Stimulated activated naive CD8-positive, alpha-beta T cell treated with anti-CD3 and anti-CD28 coated beads, Interleukin-15, Interleukin-2, amounts not matched to agents 100 ng/mL and 50 ng/mL, for 24 hours (primary cell): ENCODE measurements around the gene PRDX5.
A peak's percentile ranks its signal among the peaks of the same experiment; 100 is the strongest.

Experiments used
- H3K27ac Mint-ChIP-seq: one replicate; pipeline ENCODE4 v1.8.0; 2021; ENCODE audit warnings: mild to moderate bottlenecking, mixed read lengths
- H3K27me3 Mint-ChIP-seq: one replicate; pipeline ENCODE4 v1.8.0; 2021; ENCODE audit warnings: mixed read lengths
- H3K36me3 Mint-ChIP-seq: one replicate; pipeline ENCODE4 v1.8.0; 2021; ENCODE audit warnings: low read depth, mixed read lengths
- H3K4me1 Mint-ChIP-seq: one replicate; pipeline ENCODE4 v1.8.0; 2021; ENCODE audit warnings: low read depth, mixed read lengths
- H3K4me3 Mint-ChIP-seq: one replicate; pipeline ENCODE4 v1.8.0; 2021; ENCODE audit warnings: mild to moderate bottlenecking, mixed read lengths
- H3K9me3 Mint-ChIP-seq: one replicate; pipeline ENCODE4 v1.8.0; 2021; ENCODE audit warnings: mixed read lengths

The PRDX5 gene

DNA sequence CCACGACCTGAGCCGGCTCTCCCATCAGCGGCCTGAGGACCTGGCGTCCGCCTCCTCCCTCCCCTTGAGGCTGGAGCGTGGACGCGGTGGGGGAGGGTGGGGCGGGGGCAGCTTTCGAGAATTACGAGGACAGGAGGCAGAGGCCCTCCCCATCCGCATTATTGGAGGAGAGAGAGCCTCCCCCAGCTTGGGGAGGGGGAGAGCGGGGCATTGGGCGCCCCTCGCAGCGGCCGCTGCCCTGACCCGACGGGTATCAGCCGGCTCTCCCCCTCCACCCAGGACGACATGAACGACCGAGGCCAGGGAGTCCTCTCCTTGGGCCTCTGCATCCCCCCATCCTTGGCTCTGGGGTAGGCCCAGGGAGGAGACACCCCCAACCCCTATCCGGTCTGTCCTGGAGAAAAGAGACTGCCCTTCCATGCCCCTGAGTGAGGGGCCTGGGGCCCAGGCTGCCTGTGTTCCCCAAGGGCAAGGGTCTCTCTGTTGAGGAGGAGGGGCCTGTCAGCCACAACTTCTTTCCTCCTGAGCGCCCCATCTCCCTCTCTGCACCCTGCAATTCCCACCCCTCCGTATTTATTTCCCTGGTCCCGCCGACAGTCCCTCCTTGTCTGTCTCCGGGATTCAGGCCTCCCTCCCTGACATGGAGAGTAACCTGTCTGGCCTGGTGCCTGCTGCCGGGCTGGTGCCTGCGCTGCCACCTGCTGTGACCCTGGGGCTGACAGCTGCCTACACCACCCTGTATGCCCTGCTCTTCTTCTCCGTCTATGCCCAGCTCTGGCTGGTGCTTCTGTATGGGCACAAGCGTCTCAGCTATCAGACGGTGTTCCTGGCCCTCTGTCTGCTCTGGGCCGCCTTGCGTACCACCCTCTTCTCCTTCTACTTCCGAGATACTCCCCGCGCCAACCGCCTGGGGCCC lies 31.8 kb upstream of the PRDX5 start:
- no peaks in the 10 kb centered on the region for H3K9me3 Mint-ChIP-seq
- H3K4me3 Mint-ChIP-seq = peak overlapping the region; percentile 77
- peak overlapping the region; percentile 34 for H3K27ac Mint-ChIP-seq
- H3K4me1 Mint-ChIP-seq = peaks cover 25% of the 10 kb centered on the region
- peaks cover 8% of the 10 kb centered on the region for H3K27me3 Mint-ChIP-seq
- H3K36me3 Mint-ChIP-seq = no peaks in the 10 kb centered on the region

DNA sequence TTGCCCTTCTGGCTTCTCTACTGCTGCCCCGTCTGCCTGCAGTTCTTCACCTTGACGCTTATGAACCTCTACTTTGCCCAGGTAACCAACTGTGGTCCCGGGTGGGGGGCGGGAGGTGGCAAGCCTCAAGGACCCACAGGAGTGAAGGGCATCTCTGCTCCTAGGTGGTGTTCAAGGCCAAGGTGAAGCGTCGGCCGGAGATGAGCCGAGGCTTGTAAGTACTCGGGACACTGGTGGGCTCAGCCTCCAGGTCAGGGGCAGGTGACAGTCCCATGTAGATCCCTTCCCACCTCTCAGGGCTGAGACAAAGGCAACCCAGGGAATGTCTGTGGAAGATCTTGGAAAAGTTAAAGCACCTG lies 31.1 kb upstream of the PRDX5 start:
- H3K36me3 Mint-ChIP-seq = no peaks in the 10 kb centered on the region
- peak overlapping the region; percentile 77 for H3K4me3 Mint-ChIP-seq
- H3K9me3 Mint-ChIP-seq = no peaks in the 10 kb centered on the region
- peak overlapping the region; percentile 34 for H3K27ac Mint-ChIP-seq
- peaks cover 25% of the 10 kb centered on the region for H3K4me1 Mint-ChIP-seq
- peaks cover 8% of the 10 kb centered on the region for H3K27me3 Mint-ChIP-seq

DNA sequence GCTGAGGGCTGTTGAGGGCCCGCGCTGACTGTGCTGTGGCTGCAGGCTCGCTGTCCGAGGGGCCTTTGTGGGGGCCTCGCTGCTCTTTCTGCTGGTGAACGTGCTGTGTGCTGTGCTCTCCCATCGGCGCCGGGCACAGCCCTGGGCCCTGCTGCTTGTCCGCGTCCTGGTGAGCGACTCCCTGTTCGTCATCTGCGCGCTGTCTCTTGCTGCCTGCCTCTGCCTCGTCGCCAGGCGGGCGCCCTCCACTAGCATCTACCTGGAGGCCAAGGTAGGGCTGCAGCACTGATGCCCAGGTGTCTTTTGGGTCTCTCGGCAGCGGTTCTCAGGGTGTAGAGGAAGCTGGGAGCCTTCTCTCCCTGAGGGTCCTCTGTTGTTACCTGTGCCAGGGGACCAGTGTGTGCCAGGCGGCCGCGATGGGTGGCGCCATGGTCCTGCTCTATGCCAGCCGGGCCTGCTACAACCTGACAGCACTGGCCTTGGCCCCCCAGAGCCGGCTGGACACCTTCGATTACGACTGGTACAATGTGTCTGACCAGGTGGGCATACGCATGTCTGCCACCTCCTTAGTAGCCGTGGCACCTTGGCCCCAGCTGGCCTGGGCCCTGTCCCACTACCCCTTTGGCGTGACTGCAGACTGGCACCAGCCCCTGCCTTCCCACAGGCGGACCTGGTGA lies 30.1 kb upstream of the PRDX5 start:
- Mint-ChIP-seq H3K27me3 (peaks cover 11% of the 10 kb centered on the region), H3K4me3 (no peak overlapping the region), H3K36me3 (no peaks in the 10 kb centered on the region), H3K27ac (no peak overlapping the region), H3K9me3 (no peaks in the 10 kb centered on the region), H3K4me1 (peaks cover 25% of the 10 kb centered on the region)

DNA sequence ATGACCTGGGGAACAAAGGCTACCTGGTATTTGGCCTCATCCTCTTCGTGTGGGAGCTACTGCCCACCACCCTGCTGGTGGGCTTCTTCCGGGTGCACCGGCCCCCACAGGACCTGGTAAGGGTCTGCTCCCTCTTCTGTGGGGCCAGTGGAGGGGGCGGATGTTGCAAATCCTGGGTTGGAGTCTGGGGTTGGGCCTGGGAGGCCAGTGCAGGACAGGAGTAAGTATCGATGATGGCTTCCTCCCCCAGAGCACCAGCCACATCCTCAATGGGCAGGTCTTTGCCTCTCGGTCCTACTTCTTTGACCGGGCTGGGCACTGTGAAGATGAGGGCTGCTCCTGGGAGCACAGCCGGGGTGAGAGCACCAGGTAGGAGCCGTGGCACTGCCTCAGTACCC lies 29.6 kb upstream of the PRDX5 start:
- peaks cover 20% of the 10 kb centered on the region for H3K4me1 Mint-ChIP-seq
- H3K27ac Mint-ChIP-seq = no peak overlapping the region
- no peak overlapping the region for H3K4me3 Mint-ChIP-seq
- no peaks in the 10 kb centered on the region for H3K9me3 Mint-ChIP-seq
- H3K36me3 Mint-ChIP-seq = no peaks in the 10 kb centered on the region
- H3K27me3 Mint-ChIP-seq = peaks cover 15% of the 10 kb centered on the region

DNA sequence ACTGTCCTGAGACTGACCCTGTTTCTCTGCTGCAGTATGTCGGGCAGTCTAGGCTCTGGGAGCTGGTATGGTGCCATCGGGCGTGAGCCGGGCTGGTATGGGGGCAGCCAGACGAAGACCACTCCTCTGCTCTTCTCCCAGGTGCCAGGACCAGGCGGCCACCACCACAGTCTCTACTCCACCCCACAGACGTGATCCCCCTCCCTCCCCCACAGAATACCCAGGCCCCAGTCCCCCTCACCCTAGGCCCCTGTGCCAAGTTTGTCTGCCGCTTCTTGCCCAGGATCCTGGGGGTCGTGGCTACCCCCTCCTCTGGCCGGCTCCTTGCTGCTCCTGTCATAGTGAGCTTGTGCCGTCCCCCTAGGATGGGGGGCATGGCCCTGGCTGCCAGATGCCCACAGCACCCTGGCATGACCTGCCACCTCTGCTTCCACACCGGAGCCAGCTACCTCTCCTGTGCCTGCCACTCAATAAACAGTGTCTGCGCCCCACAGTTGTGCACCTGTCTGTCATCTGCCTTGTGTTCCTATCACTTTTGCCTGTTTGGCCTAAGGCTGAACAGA lies 28.8 kb upstream of the PRDX5 start:
- Mint-ChIP-seq H3K4me3 (no peak overlapping the region), H3K27ac (no peak overlapping the region), H3K9me3 (no peaks in the 10 kb centered on the region), H3K4me1 (peaks cover 14% of the 10 kb centered on the region), H3K27me3 (peaks cover 21% of the 10 kb centered on the region), H3K36me3 (no peaks in the 10 kb centered on the region)

DNA sequence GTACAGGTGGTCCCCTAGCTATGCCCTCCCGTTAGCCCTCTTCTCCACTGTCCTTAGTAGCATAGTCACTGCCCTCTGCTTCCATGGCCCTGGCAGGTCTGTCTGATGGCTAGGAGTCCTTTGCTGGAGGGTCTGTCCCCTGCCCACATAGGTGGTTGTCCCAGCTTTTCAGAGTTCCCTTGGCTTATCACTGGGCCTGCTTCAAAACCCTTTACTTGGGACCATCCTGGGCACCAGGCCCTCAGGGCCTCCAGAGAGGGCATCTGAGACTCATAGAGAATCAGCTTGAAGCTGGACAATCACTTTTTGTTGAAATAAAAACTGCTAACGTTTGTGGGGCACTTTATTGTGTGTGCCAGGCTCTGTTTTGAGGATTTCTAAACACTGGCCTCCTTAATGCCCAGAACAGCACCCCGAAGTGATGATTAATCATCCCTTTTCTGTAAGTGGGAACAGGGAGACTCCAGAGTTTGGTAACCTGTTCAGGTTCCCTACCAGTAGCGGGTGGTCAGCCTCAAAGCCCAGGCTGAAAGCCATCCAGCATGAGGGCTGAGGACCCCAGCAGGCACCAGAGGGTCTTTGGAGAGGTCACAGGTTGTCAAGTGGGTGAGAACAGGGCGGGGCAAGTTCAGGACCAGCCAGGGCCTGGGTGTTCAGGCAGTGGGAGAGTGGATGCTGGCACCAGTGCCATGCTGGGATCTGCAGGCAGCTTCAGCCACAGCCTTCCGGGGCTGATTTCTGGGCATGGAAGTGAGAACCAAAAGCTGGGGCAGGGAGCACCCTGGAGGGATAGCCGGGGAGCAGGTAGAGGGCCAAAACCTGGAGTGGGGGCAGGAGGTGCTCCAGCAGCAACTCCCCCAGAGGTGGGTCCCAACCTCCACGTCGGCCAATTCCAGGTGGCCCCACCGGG lies 27.3 kb upstream of the PRDX5 start:
- peak overlapping the region; percentile 63 for H3K4me3 Mint-ChIP-seq
- peaks cover 33% of the 10 kb centered on the region for H3K27me3 Mint-ChIP-seq
- no peak overlapping the region for H3K27ac Mint-ChIP-seq

DNA sequence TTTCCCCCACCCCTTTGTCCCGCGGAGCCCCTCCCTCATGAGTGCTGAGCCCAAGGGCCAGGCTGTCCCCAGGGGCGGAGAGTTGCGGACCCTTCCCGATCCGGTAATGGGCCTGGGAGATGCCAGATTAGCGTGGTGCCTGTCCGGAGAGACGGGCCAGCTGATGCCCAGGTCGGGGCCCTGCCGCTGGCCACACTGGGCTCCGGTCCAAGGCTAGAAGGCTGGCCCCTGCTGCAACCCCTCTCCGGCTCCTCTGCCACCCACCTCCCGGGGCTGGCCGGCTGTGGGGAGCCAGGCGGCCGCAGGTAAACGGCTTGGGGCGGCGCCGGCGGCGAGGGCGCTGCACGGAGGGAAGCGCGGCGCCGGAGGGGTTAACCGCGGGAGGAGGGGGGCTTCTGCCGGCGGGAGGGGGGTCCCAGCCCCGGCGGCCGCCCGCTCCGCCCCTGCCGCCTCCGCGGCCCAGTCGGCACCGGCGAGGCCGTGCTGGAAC lies 26.6 kb upstream of the PRDX5 start, which contains the start of gene KCNK4:
TSS of gene KCNK4 (plus strand) at position 41 of the 490 bp plus-strand sequence. CDS start 1,717 bp downstream, outside the sequence.
- Mint-ChIP-seq H3K9me3 (no peaks in the 10 kb centered on the region), H3K27me3 (peaks cover 40% of the 10 kb centered on the region)

More for the DNA sequence above, 27.3 kb upstream of the PRDX5 start:
- H3K4me1 Mint-ChIP-seq = peaks cover 12% of the 10 kb centered on the region
- no peaks in the 10 kb centered on the region for H3K36me3 Mint-ChIP-seq
- no peaks in the 10 kb centered on the region for H3K9me3 Mint-ChIP-seq

DNA sequence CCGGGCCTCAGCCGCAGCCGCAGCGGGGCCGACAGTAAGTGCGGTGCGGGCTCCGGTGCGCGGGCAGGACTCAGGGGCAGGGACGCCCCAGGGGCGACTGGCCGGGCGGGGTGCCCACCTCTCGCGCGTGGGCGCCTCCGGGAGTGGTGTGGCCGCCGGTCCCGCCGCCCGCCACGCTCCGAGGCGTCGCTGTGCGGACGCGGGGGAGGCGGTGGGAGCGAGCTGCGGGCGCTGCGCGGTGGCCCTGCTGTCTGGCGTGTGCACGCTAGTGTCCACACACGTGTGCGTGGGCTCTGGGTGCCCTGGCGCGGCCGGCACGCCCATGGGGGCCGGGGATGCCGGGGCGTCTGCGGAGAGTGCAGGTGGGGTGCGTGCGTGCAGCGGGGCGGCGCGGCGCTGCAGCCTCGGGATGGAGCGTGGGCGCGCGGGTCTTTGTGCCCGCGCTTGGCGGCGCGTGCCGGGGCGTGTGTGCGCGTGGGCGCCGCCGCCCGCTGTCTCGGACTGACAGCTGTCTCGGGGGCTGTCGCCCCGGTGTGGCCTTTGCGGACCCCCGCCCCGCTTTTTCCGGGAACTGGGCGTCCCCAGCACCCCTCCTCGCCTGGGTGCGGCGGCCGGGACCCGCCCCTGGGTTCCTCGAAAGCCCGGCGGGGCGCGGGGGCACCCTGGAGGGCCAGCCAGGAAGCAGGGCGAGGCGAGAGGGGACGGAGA lies 26.0 kb upstream of the PRDX5 start:
- Mint-ChIP-seq H3K27ac (no peak overlapping the region), H3K36me3 (no peaks in the 10 kb centered on the region), H3K27me3 (peaks cover 45% of the 10 kb centered on the region), H3K4me3 (no peak overlapping the region), H3K9me3 (no peaks in the 10 kb centered on the region), H3K4me1 (peaks cover 5% of the 10 kb centered on the region)

More for the DNA sequence above, 26.6 kb upstream of the PRDX5 start, which contains the start of gene KCNK4:
- Mint-ChIP-seq H3K4me1 (peaks cover 10% of the 10 kb centered on the region), H3K27ac (no peak within 1 kb of the TSS), H3K36me3 (no peaks in the 10 kb centered on the region), H3K4me3 (peak within 1 kb of the TSS; percentile 63)

DNA sequence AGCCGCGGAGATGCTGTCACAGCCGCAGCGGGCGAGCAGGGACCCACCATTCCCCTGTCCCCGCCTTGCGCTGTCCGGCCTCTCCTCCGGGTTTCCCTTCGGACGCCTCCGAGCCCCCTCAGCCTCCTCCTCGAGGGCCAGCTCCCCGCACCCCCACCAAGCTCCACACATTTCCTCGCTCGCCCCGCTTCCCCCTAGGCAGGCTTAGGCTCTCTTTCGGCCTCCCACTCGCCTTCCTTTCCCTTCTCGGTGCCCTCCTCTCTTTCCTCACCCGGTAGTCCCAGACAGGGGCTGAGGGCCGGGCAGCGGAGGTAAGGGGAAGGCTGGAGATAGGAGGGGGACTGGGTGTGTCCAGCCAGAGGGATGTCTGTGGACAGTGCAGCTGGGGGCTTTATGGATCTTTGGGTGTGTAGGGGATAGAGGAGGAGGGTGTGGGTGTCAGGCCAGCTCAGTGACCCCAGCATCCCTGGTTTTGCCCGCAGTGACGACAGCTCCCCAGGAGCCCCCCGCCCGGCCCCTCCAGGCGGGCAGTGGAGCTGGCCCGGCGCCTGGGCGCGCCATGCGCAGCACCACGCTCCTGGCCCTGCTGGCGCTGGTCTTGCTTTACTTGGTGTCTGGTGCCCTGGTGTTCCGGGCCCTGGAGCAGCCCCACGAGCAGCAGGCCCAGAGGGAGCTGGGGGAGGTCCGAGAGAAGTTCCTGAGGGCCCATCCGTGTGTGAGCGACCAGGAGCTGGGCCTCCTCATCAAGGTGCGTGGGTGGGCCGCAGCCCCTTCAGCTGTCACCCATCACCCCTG lies 25.3 kb upstream of the PRDX5 start:
- Mint-ChIP-seq H3K9me3 (no peaks in the 10 kb centered on the region), H3K4me1 (peaks cover 8% of the 10 kb centered on the region), H3K27me3 (peaks cover 53% of the 10 kb centered on the region), H3K27ac (no peak overlapping the region), H3K36me3 (no peaks in the 10 kb centered on the region), H3K4me3 (no peak overlapping the region)

DNA sequence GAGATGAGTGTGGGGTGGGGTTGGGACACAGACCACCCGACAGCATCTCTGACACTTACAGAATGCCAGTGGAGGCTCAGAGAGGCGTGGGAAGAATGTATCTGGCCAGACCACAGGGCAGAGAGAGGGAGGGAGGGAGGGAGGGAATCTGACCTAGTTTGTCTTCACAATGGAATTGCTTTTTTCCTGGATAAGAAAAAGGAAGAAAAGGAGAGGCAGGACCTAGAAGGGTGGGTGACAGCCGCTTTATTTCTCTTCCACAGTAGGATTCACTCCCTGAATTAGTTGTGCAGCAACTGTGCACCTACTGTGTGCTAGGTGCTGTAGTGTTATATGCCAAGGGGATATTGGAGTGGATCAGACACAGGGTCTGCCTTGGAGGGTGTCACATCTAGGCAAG lies 23.1 kb upstream of the PRDX5 start:
- peaks cover 71% of the 10 kb centered on the region for H3K27me3 Mint-ChIP-seq
- no peaks in the 10 kb centered on the region for H3K36me3 Mint-ChIP-seq
- no peak overlapping the region for H3K27ac Mint-ChIP-seq
- peaks cover 11% of the 10 kb centered on the region for H3K4me1 Mint-ChIP-seq
- no peaks in the 10 kb centered on the region for H3K9me3 Mint-ChIP-seq
- no peak overlapping the region for H3K4me3 Mint-ChIP-seq

DNA sequence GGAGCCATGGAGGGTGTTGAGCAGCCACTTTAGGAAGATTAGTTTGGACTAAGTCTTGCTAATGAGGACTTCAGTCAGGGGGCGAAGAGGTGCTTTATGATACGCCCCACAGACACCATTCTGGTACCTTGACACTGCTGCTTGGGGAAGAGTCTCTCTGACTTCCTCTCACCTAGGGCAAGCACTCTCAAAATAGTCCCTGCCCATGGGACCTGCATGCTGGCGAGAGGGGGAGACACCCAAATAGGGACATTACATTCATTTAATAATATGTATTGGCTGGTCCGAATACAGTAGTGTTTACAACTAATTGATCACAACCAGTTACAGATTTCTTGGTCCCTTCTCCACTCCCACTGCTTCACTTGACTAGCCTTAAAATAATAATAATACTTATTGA lies 22.2 kb upstream of the PRDX5 start:
- peaks cover 16% of the 10 kb centered on the region for H3K4me1 Mint-ChIP-seq

DNA sequence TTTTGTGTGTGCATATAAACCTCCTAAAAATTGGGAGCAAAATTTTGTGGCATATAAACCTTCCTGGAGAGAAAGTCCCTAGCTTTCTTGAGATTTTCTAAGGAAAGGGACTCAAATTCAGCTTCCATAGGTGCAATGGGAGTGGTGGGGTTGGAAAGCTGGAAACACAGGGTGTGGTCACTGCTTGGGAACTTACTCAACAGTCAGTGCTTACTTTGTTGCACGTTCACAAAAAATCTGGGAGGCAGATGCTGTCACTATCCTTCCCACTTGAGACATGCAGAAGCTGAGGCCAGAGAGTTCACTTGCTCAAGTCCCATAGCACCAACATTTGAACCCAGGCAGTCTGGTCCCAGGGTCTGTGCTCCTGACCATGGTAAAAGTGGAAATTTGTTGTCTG lies 21.7 kb upstream of the PRDX5 start:
- Mint-ChIP-seq H3K9me3 (no peaks in the 10 kb centered on the region), H3K4me3 (no peak overlapping the region), H3K36me3 (no peaks in the 10 kb centered on the region), H3K4me1 (peaks cover 17% of the 10 kb centered on the region), H3K27me3 (peaks cover 74% of the 10 kb centered on the region), H3K27ac (no peak overlapping the region)

More for the DNA sequence above, 22.2 kb upstream of the PRDX5 start:
- Mint-ChIP-seq H3K36me3 (no peaks in the 10 kb centered on the region), H3K4me3 (no peak overlapping the region), H3K9me3 (no peaks in the 10 kb centered on the region), H3K27ac (no peak overlapping the region), H3K27me3 (peaks cover 73% of the 10 kb centered on the region)
